Measurements from ENCODE around the gene ATP8B3.

The ATP8B3 gene

GRCh38 chr19:1839658-1840540 lies 27.8 kb upstream of the ATP8B3 start:
- no peak for ATAC-seq (ENCODE audit: insufficient read depth, low read depth)
- no peak overlapping the region for H2AFZ ChIP-seq (ENCODE audit: low read depth, low read length)

GRCh38 chr19:1837625-1838105 lies 25.6 kb upstream of the ATP8B3 start:
- Histone ChIP-seq H2AFZ (ENCODE audit: low read depth, low read length) (no peak overlapping the region), H3K27ac (ENCODE audit: low read length) (no peak overlapping the region), H3K9me3 (ENCODE audit: insufficient read depth, low read length, severe bottlenecking) (no peaks in the 10 kb centered on the region), H3K4me3 (ENCODE audit: low read depth in 1 of 2, low read length in 2 of 2) (no peak overlapping the region), H3K79me2 (ENCODE audit: insufficient read depth, low read length) (peaks cover 99% of the 10 kb centered on the region), H4K20me1 (ENCODE audit: insufficient read depth, low read length) (peaks cover 92% of the 10 kb centered on the region), H3K27me3 (ENCODE audit: insufficient read depth, low read length, poor library complexity) (no peaks in the 10 kb centered on the region), H3K4me2 (ENCODE audit: insufficient read depth, low read length) (no peak overlapping the region), H3K9ac (ENCODE audit: low read depth, low read length) (no peak overlapping the region), H3K36me3 (ENCODE audit: insufficient read depth, low read length) (peaks cover 47% of the 10 kb centered on the region), H3K4me1 (ENCODE audit: insufficient read depth, low read length) (no peaks in the 10 kb centered on the region; the same call in 1 of the 2 replicates)
- ATAC-seq (ENCODE audit: insufficient read depth, low read depth) (peak; percentile 75), DNase-seq (peak; percentile 57)
- TF ChIP-seq EZH2 (IDR thresholded peaks at IDR 0.05; ENCODE audit: borderline replicate concordance, low read depth, low read length, severe bottlenecking), result no peak
- TF ChIP-seq CTCF (IDR thresholded peaks at IDR 0.05; ENCODE audit: borderline replicate concordance, extremely low read depth, low read length, poor library complexity, severe bottlenecking), result peak; percentile 90

More at GRCh38 chr19:1839658-1840540, 27.8 kb upstream of the ATP8B3 start:
- peaks cover 44% of the 10 kb centered on the region for H3K36me3 ChIP-seq (ENCODE audit: insufficient read depth, low read length)
- H3K9ac ChIP-seq (ENCODE audit: low read depth, low read length), result no peak overlapping the region
- peaks cover 10% of the 10 kb centered on the region for H3K4me1 ChIP-seq (ENCODE audit: insufficient read depth, low read length)
- no peak for DNase-seq
- no peaks in the 10 kb centered on the region for H3K9me3 ChIP-seq (ENCODE audit: insufficient read depth, low read length, severe bottlenecking)
- H3K27me3 ChIP-seq (ENCODE audit: insufficient read depth, low read length, poor library complexity), result no peaks in the 10 kb centered on the region
- H3K4me3 ChIP-seq (ENCODE audit: low read depth in 1 of 2, low read length in 2 of 2), result no peak overlapping the region
- H3K4me2 ChIP-seq (ENCODE audit: insufficient read depth, low read length), result no peak overlapping the region
- H3K79me2 ChIP-seq (ENCODE audit: insufficient read depth, low read length), result peaks cover 100% of the 10 kb centered on the region
- peaks cover 91% of the 10 kb centered on the region for H4K20me1 ChIP-seq (ENCODE audit: insufficient read depth, low read length)
- H3K27ac ChIP-seq (ENCODE audit: low read length), result no peak overlapping the region
- TF ChIP-seq EZH2 (IDR thresholded peaks at IDR 0.05; ENCODE audit: borderline replicate concordance, low read depth, low read length, severe bottlenecking) (no peak), CTCF (IDR thresholded peaks at IDR 0.05; ENCODE audit: borderline replicate concordance, extremely low read depth, low read length, poor library complexity, severe bottlenecking) (no peak)

GRCh38 chr19:1837222-1837565 lies 25.1 kb upstream of the ATP8B3 start:
- DNase-seq (no peak), ATAC-seq (ENCODE audit: insufficient read depth, low read depth) (0 out of 3 replicates have a peak, but pooled peaks have one; percentile 12)
- H3K9ac ChIP-seq (ENCODE audit: low read depth, low read length), result no peak overlapping the region
- no peak overlapping the region for H3K4me2 ChIP-seq (ENCODE audit: insufficient read depth, low read length)
- H3K79me2 ChIP-seq (ENCODE audit: insufficient read depth, low read length), result peaks cover 98% of the 10 kb centered on the region
- peaks cover 90% of the 10 kb centered on the region for H4K20me1 ChIP-seq (ENCODE audit: insufficient read depth, low read length)
- TF ChIP-seq CTCF (IDR thresholded peaks at IDR 0.05; ENCODE audit: borderline replicate concordance, extremely low read depth, low read length, poor library complexity, severe bottlenecking) (no peak), EZH2 (IDR thresholded peaks at IDR 0.05; ENCODE audit: borderline replicate concordance, low read depth, low read length, severe bottlenecking) (no peak)
- H3K36me3 ChIP-seq (ENCODE audit: insufficient read depth, low read length), result peaks cover 50% of the 10 kb centered on the region
- no peak overlapping the region for H3K4me3 ChIP-seq (ENCODE audit: low read depth in 1 of 2, low read length in 2 of 2)
- no peaks in the 10 kb centered on the region for H3K27me3 ChIP-seq (ENCODE audit: insufficient read depth, low read length, poor library complexity)
- no peak overlapping the region for H3K27ac ChIP-seq (ENCODE audit: low read length)
- no peak overlapping the region for H2AFZ ChIP-seq (ENCODE audit: low read depth, low read length)
- no peaks in the 10 kb centered on the region for H3K9me3 ChIP-seq (ENCODE audit: insufficient read depth, low read length, severe bottlenecking)
- H3K4me1 ChIP-seq (ENCODE audit: insufficient read depth, low read length), result no peaks in the 10 kb centered on the region

Measured in DND-41 (cell line).